ENCODE data around the gene PI16. TPM values are rescaled to one million over a fixed set of nuclear protein-coding genes. Genes with fewer than 3 reads are reported as not detected.

Gene PI16
- total RNA-seq, 1 donor, result 1.8 TPM

DNA sequence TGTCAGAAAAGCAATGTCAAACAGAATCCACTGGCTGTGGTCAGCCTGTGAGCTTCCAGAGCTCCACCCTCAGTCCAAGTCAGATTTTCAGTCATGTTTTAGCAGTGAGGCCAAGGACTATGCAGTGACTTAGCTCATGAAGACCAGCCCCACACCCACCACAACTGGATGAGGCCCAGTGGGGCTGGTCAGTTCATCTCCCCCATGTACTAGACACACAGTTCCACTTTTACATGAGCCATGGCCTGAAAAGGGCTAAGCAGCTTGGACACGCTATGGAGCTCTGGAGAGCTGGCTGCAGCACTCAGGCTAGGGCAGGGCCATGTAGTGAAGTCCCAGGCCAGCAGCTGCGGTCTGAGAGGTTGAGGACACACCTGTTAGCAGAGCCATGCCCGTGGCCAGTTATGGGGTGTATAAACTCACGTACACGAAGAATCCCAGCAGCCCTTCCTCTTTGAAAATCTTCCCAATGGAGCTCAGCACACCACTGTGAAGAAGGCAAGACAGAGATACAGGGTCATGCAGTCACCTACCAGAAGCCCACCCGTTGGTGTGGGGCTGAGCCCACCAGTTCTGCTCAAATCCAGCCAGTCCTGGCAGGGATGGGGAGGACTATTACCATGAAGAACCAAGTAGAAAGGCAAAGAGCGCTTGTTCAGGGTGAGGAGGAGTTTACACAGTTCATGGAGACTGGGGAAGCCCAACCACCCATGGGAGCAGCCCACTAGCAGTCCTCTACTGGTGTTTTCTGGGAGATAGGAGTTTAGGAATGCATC lies 20.9 kb downstream of the PI16 start:
- peak; percentile 50 for DNase-seq (ENCODE audit: insufficient read length, low spot score, missing footprints)
- TF ChIP-seq, protein P1, sequence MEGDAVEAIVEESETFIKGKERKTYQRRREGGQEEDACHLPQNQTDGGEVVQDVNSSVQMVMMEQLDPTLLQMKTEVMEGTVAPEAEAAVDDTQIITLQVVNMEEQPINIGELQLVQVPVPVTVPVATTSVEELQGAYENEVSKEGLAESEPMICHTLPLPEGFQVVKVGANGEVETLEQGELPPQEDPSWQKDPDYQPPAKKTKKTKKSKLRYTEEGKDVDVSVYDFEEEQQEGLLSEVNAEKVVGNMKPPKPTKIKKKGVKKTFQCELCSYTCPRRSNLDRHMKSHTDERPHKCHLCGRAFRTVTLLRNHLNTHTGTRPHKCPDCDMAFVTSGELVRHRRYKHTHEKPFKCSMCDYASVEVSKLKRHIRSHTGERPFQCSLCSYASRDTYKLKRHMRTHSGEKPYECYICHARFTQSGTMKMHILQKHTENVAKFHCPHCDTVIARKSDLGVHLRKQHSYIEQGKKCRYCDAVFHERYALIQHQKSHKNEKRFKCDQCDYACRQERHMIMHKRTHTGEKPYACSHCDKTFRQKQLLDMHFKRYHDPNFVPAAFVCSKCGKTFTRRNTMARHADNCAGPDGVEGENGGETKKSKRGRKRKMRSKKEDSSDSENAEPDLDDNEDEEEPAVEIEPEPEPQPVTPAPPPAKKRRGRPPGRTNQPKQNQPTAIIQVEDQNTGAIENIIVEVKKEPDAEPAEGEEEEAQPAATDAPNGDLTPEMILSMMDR (IDR thresholded peaks at IDR 0.05; ENCODE audit: extremely low read depth, low read depth, low read length), result no peak
- Histone ChIP-seq H3K27ac (ENCODE audit: low read depth, low read length) (no peak overlapping the region), H4K20me1 (ENCODE audit: insufficient read depth, low read length) (peaks cover 41% of the 10 kb centered on the region), H3K27me3 (ENCODE audit: insufficient read depth, low read length) (no peaks in the 10 kb centered on the region), H3K9me3 (ENCODE audit: low read depth, low read length) (no peaks in the 10 kb centered on the region), H3K4me2 (ENCODE audit: insufficient read depth, low read length) (no peak overlapping the region), H2AFZ (ENCODE audit: low read length) (no peak overlapping the region), H3K36me3 (ENCODE audit: insufficient read depth, low read length) (peaks cover 82% of the 10 kb centered on the region), H3K4me3 (ENCODE audit: insufficient read depth, low read length) (no peak overlapping the region), H3K4me1 (ENCODE audit: insufficient read depth, low read length) (no peaks in the 10 kb centered on the region), H3K79me2 (ENCODE audit: insufficient read depth, low read length) (peaks cover 50% of the 10 kb centered on the region)

DNA sequence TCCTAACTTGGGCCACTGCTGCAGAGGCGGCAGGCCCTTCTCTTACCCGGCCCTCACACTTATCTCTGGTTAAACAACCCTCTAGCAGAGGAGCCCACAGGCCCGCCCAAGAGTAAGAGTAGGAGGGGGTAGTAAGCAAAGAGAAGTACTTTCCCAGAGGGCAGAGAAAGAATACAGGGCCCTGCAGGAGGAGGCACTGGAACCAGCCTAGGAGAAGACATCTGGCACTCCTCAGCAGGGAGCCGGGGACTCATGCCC lies 21.4 kb downstream of the PI16 start:
- no peak for DNase-seq (ENCODE audit: insufficient read length, low spot score, missing footprints)
- no peak overlapping the region for H2AFZ ChIP-seq (ENCODE audit: low read length)
- TF ChIP-seq, protein P1 (IDR thresholded peaks at IDR 0.05; ENCODE audit: extremely low read depth, low read depth, low read length), result no peak
- H3K27me3 ChIP-seq (ENCODE audit: insufficient read depth, low read length), result no peaks in the 10 kb centered on the region
- peaks cover 55% of the 10 kb centered on the region for H3K79me2 ChIP-seq (ENCODE audit: insufficient read depth, low read length)
- no peaks in the 10 kb centered on the region for H3K4me1 ChIP-seq (ENCODE audit: insufficient read depth, low read length)
- no peaks in the 10 kb centered on the region for H3K9me3 ChIP-seq (ENCODE audit: low read depth, low read length)
- H3K4me2 ChIP-seq (ENCODE audit: insufficient read depth, low read length), result no peak overlapping the region
- peaks cover 44% of the 10 kb centered on the region for H4K20me1 ChIP-seq (ENCODE audit: insufficient read depth, low read length)
- no peak overlapping the region for H3K27ac ChIP-seq (ENCODE audit: low read depth, low read length)
- no peak overlapping the region for H3K4me3 ChIP-seq (ENCODE audit: insufficient read depth, low read length)
- peaks cover 79% of the 10 kb centered on the region for H3K36me3 ChIP-seq (ENCODE audit: insufficient read depth, low read length)

DNA sequence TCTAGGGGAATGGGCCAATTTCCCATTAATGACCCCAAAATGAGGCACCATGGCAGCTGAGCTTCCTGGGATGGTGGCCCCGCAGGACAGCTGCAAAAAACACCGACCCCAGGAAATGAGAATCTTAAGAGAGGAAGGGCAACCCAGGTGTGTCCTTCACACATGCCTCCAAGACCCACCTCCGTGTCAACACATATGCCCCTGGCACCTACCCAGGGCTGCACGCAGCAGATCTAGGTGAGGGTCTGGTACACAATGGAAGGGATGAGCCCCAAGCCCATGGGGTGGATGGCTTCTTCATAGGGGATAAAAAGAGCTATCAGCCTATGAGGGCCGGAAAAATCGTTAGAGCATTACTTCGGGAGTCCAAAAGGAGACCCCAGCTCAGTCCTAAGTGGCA lies 22.0 kb downstream of the PI16 start:
- Histone ChIP-seq H3K4me2 (ENCODE audit: insufficient read depth, low read length) (no peak overlapping the region), H3K27me3 (ENCODE audit: insufficient read depth, low read length) (no peaks in the 10 kb centered on the region), H3K79me2 (ENCODE audit: insufficient read depth, low read length) (peaks cover 61% of the 10 kb centered on the region), H2AFZ (ENCODE audit: low read length) (no peak overlapping the region), H3K36me3 (ENCODE audit: insufficient read depth, low read length) (peaks cover 73% of the 10 kb centered on the region), H4K20me1 (ENCODE audit: insufficient read depth, low read length) (peaks cover 45% of the 10 kb centered on the region), H3K4me3 (ENCODE audit: insufficient read depth, low read length) (no peak overlapping the region), H3K27ac (ENCODE audit: low read depth, low read length) (no peak overlapping the region), H3K9me3 (ENCODE audit: low read depth, low read length) (no peaks in the 10 kb centered on the region), H3K4me1 (ENCODE audit: insufficient read depth, low read length) (no peaks in the 10 kb centered on the region)
- peak; percentile 13 for DNase-seq (ENCODE audit: insufficient read length, low spot score, missing footprints)
- TF ChIP-seq, protein P1 (IDR thresholded peaks at IDR 0.05; ENCODE audit: extremely low read depth, low read depth, low read length), result no peak

DNA sequence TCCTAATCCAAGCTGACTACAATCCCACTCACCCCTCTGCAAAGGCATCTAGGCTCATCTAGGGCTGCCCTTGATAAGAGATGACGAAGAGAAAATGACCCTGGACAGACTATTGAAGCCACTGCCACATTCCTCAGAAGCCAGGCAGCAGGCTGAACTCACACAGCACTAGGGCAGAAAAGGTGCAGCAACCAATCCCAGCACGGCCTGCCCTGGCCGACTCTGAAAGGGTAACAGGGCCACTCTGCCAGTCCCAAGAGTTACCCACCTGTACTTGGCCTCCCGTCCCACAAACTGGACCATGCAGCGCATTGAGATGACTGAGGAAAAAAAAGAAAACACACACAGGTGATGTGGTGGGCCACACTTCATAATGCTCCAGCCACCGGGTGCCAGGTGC lies 22.4 kb downstream of the PI16 start:
- Histone ChIP-seq H3K4me1 (ENCODE audit: insufficient read depth, low read length) (no peaks in the 10 kb centered on the region), H4K20me1 (ENCODE audit: insufficient read depth, low read length) (peaks cover 45% of the 10 kb centered on the region), H3K36me3 (ENCODE audit: insufficient read depth, low read length) (peaks cover 69% of the 10 kb centered on the region), H3K27me3 (ENCODE audit: insufficient read depth, low read length) (no peaks in the 10 kb centered on the region), H3K79me2 (ENCODE audit: insufficient read depth, low read length) (peaks cover 65% of the 10 kb centered on the region), H2AFZ (ENCODE audit: low read length) (no peak overlapping the region), H3K9me3 (ENCODE audit: low read depth, low read length) (no peaks in the 10 kb centered on the region), H3K4me3 (ENCODE audit: insufficient read depth, low read length) (no peak overlapping the region), H3K27ac (ENCODE audit: low read depth, low read length) (no peak overlapping the region), H3K4me2 (ENCODE audit: insufficient read depth, low read length) (no peak overlapping the region)
- DNase-seq (ENCODE audit: insufficient read length, low spot score, missing footprints), result peak; percentile 39
- TF ChIP-seq, protein P1 (IDR thresholded peaks at IDR 0.05; ENCODE audit: extremely low read depth, low read depth, low read length), result no peak

All from osteoblast (primary cell).